GM12801 (cell line): ENCODE measurements around the gene ADAM12.

Source experiments
- TF ChIP-seq, protein P1 (sequence below): IDR thresholded peaks from one replicate; pipeline ENCODE4 v1.5.1; 2011; ENCODE audit warnings: control low read depth; ENCODE audit not compliant: insufficient read length; ENCODE audit errors: extremely low read depth

The ADAM12 gene

DNA sequence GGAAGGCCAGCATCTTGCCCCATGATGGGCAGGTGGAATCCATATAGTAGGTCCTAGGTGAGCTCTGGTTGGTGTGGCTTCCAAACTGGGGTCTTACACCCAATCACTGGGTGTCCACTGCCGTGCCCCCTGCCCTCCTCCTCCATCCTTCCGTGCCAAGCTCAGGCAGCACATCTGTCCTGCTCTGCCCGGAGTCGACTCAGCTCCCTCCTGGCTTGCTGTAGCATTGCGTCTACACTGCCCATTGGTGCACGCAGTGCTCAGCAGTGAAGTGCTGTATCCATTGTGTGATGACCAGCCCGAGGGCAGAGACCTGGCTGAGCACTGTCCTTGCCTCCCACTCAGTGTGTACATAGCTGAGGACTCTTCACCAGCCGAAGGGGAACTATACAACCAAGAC, 148.4 kb downstream of the ADAM12 start:
- TF ChIP-seq, protein P1, sequence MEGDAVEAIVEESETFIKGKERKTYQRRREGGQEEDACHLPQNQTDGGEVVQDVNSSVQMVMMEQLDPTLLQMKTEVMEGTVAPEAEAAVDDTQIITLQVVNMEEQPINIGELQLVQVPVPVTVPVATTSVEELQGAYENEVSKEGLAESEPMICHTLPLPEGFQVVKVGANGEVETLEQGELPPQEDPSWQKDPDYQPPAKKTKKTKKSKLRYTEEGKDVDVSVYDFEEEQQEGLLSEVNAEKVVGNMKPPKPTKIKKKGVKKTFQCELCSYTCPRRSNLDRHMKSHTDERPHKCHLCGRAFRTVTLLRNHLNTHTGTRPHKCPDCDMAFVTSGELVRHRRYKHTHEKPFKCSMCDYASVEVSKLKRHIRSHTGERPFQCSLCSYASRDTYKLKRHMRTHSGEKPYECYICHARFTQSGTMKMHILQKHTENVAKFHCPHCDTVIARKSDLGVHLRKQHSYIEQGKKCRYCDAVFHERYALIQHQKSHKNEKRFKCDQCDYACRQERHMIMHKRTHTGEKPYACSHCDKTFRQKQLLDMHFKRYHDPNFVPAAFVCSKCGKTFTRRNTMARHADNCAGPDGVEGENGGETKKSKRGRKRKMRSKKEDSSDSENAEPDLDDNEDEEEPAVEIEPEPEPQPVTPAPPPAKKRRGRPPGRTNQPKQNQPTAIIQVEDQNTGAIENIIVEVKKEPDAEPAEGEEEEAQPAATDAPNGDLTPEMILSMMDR, result no peak

DNA sequence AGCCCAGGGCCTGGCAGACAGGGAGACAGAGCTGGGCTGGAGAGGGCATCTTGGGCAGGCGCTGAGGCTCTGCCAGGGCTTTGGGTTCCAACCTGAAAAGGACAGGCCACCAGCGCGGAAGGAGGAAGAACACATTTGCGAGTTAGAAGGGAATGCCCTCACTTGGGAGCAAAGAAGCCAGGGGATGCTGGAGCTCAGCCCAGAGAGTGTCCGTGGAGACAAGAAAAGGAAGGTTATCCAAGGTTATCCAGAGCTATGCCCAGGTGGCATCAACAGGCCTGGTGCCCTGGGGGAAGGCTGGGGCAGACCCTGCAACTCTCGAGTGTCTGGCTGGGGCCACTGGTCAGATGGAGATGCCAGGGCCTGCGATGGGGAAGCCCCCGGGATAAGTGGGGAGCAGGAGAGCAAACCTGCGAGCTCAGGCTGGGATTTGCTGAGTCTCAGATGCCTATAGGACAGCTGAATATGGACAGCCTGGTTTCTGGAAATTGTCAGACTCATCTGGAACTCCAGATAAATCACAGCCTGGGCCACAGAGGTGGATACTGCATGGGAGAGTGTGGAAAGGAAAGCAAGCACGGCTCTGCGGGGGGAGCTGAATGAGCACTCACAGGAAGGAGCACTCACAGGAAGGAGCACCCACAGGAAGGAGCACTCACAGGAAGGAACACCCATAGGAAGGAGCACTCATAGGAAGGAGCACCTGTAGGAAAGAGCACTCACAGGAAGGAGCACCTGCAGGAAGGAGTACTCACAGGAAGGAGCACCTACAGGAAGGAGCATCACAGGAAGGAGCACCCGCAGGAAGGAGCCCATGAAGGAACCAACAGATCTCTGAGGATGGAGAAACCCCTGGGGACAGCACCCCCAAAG, 152.1 kb downstream of the ADAM12 start:
- TF ChIP-seq, protein P1, result no peak

DNA sequence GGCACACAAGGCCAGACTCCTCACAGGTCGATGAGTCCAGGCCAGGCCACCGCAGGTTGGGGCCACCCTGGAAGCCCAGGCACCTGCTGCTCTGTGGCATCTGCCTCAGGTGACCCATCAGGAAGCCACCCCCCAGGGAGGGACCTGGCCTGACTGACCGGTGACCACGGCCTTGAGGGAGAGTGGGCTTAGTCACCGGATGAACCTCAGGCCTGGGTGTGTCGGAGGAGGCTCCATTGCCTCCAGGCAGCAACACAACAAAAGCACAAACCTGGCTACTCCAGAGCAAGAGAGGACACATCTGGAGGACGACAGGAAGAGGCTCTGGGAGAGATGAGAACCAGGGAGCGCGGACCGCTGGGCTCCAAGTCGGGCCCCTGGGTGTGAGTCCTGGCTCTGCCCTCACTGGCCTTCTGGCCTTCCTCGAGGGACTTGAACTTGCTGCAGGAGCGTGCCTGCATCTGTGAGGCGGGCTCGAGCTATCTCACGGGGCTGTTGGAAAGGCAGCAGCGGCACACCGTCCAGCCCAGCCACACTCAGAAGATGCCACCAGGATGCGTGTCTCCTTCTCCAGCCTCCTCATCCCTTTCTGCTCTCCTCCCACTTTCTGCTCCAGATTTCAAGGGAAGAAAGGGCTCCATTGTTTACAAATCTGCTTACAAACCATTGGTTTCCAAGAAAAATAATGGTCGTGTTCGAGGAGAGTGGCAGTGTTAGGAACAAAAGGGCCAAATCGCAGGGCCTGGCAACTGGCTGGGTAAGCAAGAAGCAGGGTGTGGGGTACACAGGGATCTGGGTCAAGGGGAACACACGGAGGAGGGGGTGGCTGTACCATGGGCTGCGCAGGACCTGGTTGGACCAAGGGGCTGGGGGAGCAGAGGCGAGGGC, 152.9 kb downstream of the ADAM12 start:
- TF ChIP-seq, protein P1, result no peak

DNA sequence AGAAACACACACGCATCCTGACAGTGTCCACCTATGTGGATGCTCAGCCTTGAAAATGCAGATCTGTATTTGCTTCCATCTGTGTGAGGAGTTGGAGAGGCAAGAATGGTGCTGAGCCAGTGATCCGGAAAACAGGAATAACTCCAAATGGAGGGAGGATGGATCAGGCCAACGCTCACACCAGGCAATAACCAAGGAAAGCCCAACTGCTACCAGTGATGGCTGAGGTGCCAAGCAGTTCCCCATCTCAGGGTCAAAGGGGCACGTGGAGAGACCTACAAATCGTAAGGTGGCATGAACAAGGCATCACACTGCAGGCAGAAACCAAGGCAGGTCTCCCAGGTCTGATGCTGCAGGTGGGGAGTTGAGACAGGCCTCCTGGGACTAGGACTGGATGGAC, 153.6 kb downstream of the ADAM12 start:
- TF ChIP-seq, protein P1, result no peak

DNA sequence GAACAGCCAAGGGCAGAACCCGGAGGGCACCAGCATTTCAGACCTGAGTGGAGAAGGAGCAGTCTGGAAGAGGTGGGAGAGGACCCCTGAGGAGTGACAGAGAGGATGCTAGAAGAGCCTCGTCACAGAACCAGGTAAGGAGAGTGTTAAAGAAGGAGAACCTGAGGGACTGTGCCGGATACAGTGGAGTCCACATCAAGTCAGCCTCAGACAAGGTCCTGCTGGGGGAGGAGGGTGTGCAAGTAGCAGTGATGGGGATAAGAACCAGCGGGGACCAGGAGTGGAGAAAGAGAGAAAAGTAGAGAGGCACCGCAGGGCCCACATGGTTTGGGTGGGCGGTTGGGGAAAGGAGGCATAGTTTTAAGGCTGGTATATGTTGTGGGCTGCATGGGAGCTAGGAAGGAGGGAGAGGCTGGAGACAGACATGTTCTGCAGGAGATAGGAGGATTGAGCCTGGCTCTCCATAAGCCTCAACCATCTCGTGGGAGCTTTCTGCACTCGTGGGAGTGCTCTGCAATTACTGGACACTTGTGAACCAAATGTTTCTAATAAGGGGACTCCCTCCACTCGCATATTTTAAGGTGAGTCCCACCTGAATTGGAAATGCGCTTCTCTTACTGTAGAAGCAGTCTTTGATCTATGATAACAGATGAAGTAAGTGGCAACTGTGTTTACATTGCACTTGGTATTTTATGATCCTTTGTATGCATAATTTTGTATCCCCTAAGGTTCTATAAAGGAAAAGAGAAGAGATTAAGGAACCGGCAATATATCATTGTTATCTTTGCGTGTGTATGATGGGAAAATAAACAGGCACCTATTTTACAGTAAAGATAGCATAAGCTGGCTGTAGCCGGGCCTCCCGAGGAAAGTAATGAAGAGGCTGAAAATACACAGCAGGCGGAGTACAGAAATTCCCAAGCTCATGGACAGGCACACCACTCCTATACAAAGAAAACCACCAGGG, 154.8 kb downstream of the ADAM12 start:
- TF ChIP-seq, protein P1, result no peak

DNA sequence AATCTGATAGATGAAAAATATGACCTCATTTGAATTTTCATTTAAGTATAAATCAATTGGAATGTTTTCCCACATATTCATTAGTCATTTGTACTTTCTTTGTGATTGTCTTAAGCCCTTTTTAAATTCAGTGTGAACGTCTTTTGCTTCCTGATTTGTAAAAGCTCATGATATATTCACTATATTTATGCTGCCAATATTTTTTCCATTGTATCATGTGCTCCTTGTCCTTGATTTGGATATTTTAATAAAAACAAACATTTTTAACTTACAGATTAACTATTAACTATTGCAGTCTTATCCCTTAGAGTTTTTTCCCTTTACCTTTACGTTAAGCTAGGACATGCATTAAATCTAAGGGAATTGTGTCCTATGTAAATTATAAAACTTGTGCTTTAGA, 157.7 kb downstream of the ADAM12 start:
- TF ChIP-seq, protein P1, result no peak
